Eye (tissue), 1 donor: ENCODE results near the gene TSPAN3.

ENCODE experiments used
- DNase-seq: peaks from one replicate; pipeline ENCODE4 v3.0.0-alpha.2; 2015

The TSPAN3 gene

DNA sequence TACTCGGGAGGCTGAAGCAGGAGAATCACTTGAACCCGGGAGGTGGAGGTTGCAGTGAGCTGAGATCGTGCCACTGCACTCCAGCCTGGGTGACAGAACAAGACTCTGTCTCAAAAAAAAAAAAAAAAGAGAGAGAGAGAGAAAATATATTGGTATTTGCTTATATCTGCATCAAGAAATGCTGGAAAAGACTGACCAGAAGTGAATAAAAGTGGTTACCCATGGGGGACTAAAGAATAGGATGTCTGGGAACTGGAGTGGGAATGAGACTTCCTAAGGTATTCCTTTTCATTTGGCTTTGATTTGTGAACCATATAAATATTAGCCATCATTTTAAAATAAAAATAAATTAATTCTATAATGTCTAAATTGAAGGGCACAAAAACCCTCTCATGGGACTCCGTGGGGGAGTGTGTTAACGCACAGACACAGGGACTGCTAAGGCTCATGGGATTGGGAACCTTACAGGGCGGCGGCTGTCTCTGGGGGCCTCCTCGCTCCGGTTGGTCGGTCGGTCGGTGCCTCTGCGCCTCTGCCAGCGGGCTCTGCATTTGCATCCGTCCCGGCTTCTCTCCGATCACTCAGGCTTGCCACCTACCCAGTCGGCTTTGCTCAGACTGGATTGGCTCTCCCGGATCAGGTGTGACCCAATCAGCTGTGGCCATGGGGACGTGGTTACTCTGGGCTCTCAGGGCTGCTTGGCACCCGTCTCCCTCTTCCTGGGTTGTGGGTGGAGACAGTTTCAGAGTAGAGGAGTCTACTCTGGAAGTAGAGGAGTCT lies 12.7 kb upstream of the TSPAN3 start:
- DNase-seq = peak; percentile 66

DNA sequence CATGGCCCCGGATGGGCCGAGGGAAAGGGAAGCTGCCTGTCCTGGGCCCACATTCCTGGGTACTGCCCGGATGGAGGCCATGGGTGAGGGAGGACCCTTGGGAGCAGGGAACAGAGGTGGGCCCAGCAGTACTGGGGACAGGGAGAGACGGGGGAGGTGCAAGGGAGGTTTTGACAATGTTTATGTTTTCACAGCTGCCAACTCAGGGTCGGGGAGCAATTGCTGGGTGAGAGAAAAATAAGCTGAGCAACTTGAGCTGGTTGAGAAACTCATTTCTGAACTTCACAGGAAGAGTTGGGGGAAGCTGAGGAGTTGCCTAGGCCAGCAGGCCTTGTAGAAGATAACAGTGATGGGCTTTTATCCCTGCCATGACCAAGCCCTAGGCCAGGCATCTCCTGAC lies 11.1 kb upstream of the TSPAN3 start:
- no peak for DNase-seq

DNA sequence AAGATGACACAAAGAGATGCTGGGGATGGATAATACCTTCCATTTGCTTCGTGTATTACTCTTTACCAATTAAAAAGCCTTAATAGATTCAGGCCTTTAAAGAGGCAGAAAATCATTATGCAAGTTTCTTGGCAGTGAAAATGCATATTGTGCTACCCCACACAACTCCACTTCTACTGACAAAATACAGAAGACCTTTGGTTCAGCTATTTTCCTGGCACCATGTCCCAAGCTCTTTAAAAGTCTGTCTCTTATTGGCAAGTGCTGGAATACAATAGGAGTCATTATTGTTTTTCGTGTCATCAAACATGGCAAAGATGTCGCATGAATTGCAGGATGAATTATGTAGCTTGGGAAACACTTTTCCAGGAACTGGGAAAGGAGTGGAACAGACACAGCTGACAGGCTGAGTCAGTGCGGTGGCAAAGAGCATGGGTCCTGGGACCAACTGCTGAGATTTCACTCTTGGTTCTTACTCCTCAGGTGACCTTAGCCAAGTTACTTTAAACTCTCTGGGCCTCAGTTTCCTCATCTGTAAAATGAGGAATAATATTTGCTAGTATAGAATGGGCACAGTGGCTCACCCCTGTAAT lies 5.5 kb upstream of the TSPAN3 start:
- DNase-seq = no peak

DNA sequence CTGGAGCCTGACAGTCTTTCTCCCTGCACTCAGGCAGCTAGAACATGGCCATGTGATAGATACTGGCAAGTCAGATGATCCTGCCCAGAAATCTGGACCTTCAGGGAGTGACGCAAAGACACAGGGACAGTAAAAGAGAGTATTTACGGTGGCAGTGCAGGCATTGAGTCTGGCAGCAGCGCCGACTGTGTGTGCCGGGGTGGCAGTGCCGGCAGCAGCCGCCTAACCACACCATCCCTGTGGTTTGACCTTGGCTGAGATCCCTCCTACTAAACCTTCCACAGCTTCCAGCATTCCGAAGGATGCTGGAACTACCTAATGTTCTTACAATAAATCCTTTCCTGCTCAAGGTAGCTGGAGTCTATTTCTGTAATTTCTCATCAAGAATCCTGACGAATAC lies 4.6 kb upstream of the TSPAN3 start:
- no peak for DNase-seq

DNA sequence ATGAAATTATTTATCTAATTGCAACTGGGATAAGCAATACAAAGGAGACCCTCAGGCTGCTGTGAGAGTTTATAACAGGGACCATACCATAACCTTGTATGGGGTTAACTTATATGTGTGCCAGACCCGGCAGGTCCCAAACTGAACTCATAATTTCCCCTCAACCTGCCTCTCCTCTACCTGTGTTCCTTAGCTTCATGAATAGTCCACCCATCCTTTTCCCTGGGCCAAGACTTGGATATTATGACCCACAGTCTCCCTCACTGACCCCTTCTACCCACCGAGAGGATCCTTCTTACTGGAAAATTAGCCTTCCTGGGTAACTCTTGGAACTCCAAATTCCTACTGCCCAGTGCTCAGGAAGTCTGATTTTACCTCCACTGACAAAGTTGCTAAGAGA lies 3.4 kb upstream of the TSPAN3 start:
- no peak for DNase-seq

DNA sequence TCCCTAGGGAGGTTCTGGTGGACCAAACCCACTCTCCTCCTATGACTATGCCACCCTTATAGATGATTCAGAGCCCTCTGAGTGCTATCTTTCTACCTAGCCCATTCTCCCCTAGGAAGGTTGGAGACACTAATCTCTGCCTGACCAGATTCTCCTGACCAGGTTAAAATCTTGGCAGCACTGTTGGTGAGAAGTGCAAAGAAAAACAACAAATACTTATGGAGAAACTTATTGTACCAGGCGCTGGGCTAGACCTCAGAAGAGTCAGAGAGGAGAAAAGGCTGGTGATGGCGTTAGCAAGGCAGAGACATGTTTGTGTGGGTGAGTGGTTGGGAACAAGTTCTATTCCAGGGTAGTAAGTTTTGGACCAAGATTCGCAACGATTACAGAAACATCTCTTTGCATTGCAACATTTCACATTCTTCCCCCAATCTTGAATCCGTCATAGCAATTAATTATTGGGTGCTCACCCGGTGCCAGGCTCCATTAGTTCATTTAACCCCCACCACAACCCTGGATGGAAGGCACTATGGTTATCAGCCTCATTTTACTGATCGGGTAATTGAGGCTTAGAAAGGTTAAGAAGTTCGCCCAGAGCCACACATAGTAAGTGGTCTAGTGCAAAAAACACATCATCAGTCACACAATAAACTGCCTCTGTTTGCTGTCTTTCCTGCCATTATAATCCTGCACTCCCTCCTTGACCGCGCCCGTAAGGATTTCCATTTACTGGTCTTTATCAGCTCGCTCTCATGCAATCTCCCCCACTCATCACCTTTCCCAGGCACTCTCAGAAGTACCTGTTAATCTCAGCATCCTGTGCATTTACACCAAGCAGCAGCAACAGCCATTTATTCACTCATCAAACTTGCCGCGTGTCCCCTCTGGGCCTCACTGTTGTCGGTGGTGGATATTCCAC lies 655 bp upstream of the TSPAN3 start:
- DNase-seq = no peak

DNA sequence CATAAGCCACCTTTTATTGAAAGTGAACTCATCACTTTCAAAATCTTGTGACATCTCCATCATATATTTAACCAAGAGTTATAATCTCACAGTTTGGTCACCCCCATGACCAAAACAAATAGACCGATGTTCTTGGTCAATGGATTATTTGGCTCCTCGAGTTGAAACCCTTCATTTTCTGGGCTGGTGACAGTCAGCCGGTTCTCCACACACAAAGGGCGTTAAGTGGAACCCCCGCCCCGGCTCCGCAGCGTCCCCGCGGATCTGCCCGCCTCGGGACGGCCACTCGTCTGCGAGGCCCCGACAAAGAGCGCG lies 772 bp downstream of the TSPAN3 start:
- no peak for DNase-seq

DNA sequence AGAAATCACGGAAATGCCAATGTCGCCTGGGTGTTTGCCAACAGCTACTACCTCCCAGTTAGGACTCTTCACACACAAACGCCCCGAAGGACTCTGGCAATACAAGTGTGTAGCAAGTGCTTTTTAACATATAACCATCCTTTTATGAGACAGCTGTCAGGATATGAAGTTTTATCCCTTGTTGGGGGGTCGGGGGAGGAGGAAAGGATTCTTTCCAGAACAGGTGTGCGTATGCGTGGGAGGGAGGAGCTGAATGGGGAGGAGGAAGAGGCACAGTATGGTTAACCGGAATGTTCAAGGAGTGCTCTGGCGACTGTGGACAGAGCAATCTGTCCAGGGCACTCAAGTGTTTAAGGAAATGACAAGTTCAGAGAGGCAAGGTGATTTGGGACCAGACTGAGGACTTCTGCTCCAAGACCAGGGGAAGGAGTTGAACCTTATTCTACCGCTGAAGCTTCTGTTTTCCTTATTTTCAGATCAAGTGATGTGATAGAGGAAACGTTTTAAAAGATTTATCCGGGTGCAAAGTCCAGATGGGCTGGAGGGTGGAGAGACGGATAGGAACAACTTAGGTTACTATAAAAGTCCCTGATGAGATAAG lies 1.3 kb downstream of the TSPAN3 start:
- peak; percentile 40 for DNase-seq

DNA sequence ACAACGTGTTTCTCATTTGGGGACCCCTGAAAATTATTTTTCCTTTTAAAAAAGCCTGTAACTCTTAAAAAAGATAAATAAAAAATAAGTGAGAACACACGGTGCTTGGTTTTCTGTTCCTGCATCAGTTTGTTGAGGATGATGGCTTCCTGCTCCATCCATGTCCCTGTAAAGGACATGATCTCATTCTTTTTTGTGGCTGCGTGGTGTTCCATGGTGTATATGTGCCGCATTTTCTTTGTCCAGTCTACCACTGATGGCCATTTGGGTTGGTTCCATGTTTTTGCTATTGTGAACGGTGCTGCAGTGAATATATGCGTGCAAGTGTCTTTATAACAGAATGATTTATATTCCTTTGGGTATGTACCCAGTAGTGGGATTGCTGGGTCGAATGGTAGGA lies 2.3 kb downstream of the TSPAN3 start:
- DNase-seq = no peak

DNA sequence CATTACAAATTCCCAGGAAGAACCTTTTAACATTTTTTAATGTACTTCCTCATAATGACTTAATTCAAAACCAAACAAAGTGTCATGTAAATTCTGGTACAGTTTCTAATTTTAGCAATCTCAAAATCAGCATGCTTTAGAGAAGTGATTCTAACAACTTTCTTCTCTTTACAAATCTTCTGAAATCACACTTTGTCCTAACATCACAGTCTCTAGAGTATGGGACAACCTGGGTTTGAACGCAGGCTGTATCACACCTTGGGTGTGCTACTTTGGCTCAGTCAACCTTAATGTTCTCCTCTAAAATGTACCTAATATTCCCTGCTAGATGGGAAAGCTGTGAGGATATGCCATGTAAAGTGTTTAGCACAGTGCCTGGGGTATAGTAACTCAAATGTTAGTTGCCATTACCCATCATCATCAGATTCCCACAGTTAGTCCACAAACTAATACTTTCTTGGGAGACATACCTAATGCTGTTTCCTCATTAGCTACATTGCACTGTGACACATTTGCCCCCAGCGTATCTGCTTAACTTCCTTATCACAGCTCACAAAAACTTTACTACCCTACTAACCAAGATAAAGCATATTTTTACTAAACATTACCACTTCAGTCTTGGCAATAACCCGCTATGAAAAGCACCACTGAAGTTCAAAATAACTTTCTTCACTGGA lies 3.1 kb downstream of the TSPAN3 start:
- no peak for DNase-seq

DNA sequence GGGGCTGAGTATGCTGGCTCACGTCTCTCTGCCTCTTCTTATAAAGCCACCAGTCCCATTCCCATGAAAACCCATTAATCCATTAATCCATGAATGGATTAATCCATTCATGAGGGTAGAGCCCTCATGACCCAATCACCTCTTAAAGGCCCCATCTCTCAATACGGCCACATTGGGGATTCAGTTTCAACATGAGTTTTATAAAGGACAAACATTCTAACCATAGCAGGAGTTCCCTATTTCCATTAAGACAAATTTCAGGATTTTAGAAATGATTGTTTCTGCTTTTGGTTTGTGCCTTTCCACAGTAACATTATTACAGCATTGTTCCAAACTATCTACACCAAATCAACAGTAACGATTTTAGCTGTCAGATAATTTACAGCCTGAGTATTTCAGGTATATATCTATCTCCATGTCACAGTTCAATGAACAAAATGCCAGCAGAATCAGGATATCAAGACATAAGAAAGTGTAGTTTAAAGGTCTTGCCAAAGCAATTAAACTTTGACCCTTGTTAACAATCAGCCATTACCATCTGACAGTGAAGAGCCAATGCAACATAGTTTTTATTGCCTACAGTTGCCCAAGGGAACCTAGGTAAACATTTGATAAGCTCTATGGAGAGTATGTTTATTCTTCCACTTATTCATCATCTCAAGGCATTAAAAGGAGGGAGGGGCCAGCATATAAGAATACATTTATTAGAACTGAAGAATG lies 3.8 kb downstream of the TSPAN3 start:
- DNase-seq = no peak

DNA sequence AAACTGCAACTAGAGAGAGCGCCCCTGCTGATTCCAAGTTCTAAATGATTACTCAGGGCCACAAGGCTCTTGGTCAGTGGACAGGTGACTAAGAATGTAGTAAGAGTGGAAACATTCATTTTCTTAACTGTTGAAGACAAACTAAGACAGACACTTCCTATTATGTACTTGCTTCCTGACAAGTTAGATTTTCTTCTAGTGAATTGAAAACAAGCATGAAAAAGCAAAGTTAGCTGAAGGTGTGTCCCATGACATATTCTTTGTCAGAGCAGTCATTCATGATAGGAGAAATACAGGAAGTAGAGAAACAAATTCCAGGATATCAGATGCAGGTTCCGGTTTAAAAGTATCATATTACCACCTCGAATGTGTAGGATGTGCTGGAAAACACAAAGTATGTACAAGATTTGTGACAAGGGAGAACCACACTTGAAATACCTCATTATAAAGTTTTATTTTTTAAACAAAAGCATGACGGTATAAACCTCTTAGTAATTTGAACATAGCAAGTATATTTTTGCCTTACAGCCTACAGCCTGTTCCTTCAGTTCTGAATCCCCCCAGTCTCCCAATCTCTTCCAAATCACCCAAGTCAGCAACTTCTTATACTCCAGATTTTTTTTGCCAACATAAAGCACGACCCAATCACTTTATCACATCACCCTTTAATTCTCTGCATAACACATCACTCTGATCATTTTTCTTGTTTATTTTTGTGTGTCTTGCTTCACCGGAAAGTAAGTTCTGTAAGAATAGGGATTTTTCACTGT lies 6.2 kb downstream of the TSPAN3 start:
- no peak for DNase-seq

DNA sequence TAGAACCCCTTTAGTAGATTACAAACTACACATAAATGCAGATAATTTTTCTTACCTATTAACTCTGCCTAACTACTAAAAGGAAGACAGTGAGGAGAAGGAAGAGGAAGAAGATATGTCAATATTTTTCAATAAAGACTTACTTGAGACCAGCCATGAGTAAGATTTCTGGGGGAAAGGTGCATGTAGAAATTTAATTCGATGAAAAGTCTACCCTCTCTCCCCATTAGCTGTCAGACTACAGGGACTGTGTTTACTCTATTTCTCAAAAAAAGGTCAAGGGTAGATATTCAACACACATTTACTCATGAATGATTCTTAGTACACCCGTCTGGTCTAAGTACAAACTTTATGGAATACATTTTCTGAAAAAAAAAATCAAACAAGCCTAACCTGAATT lies 6.8 kb downstream of the TSPAN3 start:
- no peak for DNase-seq

DNA sequence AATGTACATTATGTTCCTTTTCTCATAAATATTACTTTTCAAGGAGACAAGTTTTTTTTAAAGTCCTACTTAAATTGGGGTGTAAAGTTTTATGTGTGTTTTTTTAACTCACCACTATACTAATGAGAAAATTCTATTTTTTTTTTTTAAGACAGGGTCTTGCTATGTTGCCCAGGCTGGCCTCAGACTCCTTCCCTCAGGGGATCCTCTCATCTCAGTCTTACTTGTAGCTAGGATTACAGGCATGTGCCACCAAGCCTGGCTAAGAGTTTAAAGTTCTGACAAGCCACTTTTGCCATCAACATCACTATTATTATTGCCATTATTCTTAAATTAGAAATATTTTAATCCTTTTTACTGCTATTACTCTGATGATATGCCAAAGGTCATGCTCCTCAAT lies 7.7 kb downstream of the TSPAN3 start:
- no peak for DNase-seq

DNA sequence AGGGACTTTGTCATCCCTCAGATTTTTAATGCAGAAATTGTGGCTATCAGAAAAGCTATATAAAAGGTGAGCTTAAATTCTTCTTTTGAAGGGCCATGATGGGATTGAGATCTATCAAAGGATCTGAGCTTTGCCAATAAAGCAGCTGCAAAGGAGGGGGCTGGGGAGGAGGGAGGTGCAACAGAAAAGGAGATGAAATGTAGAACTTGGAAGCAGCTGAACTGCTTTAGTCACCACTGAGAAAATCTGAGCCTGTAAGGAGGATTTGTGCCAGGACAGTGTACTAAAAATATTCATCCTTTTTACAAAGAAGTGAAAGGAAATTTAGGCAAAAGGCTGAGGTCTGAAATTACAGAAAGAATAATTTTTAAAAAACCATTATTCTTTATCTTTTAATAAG lies 10.4 kb downstream of the TSPAN3 start:
- peak; percentile 41 for DNase-seq

DNA sequence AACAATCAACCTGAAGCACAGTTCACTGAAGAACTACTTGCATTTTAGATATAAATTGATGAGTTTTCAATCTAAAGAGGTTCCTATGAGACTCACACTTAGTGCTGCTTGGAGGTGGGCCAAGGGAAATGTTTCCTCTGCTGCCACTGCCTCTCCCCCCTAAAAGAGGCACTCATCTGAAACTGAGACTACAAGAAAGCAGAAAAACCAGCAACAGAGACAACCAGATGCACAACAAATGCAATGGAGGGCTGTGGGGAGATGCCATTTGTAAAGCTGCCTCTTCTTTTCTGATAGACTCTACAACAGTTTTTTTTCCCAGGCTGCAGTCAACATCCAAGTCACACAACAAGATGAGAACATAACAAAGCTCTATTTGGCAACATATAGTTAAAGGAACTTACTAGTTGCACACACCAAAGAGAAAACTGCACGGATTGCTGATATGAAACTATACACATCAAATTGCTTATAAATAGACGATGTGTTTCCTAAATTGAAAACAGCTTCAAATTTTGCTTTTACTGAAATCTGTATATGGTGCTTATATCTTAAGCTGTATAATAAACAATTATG lies 11.0 kb downstream of the TSPAN3 start:
- peak; percentile 30 for DNase-seq

DNA sequence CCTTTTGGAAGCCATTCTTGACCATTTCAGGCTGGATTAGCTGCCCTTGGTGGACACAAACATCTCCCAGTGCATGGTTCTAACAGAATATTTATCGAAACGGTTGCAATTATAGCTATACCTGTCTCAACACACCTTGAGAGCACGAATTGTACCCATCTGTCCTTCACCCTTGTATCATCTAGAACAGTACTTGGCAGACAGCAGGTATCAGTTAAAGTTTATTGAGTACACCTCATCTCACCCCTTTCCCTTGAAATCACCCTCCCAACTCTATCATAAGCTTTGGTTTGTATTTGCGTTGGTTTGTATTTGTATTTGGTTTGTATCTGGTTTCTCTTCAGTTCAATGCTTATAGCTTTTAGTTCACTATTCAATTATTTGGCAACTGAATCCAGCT lies 12.4 kb downstream of the TSPAN3 start:
- DNase-seq = no peak

DNA sequence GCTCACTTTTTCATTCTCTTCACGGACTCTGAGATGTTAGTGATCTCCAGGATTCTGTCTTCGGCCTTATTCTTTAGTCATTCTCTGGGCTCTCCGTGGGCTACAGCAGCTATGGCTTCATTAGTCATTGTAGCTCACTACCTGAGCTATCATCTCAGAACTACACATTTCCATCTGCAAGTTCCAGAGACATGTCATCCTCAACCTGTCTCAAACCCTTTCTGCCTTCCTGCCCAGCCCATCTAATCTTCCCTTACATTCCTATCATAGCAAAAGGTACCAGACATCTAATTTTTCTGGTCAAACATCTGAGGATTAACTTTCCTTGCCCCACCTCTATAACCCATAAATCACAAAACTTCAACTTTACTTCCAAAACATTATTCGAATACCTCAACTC lies 13.2 kb downstream of the TSPAN3 start:
- no peak for DNase-seq

DNA sequence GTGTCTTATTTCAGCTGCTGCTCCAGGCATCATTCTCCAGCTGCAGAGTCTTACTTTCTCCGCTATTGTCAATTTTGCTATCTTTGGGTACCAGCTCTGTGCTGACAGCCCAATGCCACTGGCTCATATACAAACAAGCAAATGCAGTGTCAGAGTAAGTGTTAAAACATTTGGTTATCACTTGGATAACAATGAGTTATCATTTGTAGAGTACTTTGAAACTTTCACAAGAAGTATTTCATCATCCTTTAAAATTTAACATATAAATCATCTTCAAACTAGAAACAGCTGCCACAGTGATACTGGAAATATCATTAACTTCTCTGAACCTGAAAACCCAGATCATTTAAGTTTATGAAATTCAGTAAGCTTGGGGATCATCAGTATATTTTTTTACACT lies 13.8 kb downstream of the TSPAN3 start:
- DNase-seq = no peak

DNA sequence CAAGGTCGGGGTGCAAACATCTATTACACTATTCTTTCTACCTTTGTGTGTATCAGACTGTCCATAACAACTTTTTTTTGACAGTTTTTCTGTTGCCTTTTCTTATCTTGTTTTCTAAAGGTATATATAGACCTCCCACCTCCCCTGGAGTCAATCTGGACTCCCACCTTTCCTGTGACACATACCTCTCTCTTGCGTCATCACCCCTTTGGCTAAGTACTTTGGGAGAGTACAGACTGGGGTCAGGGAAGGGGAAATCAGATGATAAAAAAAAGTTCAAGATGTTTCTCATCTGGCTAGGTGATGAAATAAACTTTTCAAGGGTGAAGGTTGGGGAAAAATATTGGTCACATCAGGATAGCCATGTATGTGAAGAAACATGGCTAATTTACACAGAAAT lies 17.2 kb downstream of the TSPAN3 start:
- DNase-seq = no peak

DNA sequence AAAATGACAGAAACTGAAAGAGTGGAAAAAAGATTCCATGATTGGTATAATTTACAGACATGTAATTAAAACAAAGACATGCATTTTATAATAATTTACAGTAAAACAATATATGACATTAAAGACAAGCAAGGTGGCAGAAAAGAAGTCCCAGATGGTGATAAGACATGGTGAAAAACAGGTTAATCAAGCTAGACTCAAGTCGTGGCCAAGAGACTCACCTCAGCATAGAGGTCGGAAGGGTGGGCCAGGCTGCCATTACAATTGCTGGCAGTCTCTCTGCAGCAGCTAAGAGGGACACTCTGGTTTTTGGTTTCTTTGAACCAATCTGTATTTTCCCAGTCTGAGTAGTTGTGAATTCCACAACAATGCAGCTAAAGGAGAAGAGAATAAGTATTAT lies 18.4 kb downstream of the TSPAN3 start:
- DNase-seq = no peak
